Measurements from ENCODE around the gene PLEKHM2.

PLEKHM2 gene

DNA sequence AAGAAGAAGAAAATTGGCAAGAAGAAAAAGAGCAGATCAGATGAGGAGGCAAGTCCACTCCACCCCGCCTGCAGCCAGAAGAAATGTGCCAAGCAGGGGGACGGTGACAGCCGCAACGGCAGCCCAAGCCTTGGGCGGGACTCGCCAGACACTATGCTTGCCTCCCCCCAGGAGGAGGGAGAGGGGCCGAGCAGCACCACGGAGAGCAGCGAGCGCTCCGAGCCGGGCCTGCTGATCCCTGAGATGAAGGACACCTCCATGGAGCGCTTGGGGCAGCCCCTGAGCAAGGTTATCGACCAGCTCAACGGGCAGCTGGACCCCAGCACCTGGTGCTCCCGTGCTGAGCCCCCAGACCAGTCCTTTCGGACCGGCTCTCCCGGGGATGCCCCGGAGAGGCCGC lies 42.9 kb downstream of the PLEKHM2 start:
- no peak for DNase-seq

DNA sequence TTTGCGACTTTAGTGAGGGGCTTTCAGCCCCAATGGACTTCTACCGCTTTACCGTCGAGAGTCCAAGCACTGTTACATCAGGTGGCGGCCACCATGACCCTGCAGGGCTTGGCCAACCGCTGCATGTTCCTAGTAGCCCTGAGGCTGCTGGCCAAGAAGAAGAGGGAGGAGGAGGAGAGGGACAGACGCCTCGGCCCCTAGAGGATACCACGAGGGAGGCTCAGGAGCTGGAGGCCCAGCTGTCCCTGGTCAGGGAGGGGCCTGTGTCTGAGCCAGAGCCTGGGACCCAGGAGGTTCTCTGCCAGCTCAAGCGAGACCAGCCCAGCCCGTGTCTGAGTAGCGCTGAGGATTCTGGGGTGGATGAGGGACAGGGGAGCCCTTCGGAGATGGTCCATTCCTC lies 43.3 kb downstream of the PLEKHM2 start:
- DNase-seq: no peak

DNA sequence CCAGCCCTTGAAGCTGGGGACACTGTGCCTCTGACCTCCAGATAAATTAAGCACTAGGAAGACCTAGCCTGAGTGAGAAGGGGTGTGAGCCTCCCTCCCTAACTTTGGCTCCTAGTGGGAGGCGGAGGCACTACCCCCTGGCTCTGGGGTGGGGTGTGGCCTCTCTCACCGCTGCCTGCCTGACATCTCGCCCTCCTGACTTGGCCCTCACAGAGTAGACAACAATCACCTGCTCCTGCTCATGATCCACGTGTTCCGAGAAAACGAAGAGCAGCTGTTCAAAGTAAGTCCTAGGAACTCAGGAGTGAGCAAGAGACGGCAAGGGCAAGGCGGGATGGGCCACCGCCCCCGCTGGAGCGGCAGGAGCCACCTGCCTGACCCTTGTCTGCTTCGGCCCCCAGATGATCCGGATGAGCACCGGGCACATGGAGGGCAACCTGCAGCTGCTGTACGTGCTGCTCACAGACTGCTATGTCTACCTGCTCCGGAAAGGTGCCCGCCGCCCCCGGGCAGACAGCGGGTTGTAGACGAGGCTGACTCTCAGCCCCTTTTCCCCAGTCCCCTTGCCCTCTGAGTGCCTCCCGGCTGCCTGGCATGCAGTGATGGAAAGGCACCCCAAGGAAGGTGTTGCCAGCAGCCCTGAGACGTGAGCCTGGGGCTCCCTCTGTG lies 43.9 kb downstream of the PLEKHM2 start:
- no peak for DNase-seq

DNA sequence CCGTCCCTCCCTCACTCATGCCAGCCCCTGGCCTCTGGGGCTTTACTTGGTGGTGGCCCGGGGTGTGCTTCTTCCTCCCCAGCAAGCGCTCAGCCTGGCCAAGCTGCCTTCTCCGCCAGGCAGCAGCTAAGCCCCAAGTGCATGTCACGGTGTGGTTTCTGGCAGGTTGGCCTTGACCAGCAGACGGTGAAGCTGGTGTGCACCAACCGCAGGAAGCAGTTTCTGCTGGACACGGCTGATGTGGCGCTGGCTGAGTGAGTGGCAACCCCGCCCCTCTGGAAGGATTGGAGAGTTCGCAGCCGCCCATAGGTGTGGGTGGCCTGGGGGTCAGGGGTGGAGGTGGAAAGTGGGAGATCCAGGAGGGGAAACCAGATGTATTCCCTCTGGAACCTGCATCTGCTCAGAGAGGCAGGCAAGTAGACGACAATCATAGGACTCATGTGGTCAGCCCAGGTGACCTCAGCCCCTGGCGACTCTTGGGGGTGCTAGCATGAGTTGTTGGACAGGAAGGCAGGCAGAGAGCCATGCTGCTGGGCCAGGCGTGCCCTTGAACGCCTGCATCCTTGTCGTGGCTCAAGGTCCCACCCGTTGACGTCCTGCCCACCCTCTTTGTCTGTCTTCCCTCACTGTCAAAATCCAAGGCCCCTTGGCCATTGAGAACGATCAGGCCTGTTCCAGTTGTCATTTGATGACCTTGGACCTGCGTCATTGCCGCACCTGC lies 45.0 kb downstream of the PLEKHM2 start:
- DNase-seq: no peak

DNA sequence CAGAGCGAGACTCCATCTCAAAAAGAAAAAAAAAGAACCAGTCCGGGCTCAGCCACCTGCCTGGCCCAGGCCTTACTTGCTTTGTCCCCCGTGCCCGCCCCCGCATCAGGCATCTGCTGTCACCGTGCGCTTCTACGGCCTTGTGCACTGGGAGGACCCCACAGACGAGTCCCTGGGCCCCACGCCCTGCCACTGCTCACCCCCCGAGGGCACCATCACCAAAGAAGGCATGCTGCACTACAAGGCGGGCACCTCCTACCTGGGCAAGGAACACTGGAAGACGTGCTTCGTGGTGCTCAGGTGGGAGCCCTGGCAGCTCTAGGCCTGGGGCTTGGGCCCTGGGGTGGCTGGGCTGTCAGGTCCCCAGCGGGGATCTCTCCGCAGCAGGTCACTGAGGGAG lies 46.3 kb downstream of the PLEKHM2 start:
- no peak for DNase-seq

DNA sequence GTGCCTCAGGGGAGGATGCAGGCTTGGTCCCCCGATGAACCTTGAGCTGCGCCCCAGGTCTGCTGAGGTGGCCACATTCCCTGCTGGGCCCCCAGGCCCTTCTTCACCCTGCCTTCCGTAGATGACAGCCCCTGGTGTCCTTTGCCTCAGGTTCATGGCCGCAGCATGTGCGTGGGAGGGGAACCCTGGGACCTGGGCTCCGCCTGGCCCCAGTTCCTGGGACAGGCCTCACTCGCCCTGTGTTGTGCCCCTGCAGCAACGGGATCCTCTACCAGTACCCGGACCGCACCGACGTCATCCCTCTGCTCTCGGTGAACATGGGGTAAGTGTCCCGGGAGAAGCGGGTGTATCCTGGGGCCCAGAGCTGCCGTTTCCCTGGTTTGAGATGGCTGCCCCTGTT lies 46.8 kb downstream of the PLEKHM2 start:
- no peak for DNase-seq

DNA sequence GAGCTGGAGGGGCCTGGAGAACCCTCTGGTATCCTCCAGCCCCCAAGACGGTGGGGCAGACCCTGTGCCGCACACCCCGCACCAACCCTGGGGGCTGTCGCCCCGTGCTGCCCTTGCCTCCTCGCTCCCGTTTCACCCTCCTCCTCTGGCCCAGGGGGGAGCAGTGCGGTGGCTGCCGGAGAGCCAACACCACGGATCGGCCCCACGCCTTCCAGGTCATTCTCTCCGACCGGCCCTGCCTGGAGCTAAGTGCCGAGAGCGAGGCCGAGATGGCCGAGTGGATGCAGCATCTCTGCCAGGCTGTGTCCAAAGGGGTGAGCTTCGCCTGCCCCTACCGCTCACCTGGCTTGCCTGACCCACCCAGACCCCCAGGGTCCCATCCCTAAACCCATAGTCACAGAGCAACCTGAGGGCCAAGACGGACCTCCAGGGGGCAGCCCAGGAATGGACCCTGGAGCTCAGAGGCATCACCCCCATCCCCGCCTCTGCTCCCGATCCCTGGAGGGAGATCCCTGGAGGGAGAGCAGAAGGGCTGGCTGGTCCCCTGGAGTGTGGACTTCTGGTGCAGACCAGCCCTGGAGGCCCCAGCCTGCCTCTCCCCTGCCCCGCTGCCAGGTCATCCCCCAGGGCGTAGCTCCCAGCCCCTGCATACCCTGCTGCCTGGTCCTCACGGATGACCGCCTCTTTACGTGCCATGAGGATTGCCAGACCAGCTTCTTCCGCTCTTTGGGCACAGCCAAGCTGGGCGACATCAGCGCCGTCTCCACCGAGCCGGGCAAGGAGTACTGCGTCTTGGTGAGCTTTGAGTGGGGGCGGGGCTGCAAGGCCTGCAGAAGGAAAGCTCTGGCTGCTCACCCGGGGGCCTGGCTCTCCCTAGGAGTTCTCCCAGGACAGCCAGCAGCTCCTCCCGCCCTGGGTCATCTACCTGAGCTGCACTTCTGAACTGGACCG lies 47.9 kb downstream of the PLEKHM2 start:
- no peak for DNase-seq

DNA sequence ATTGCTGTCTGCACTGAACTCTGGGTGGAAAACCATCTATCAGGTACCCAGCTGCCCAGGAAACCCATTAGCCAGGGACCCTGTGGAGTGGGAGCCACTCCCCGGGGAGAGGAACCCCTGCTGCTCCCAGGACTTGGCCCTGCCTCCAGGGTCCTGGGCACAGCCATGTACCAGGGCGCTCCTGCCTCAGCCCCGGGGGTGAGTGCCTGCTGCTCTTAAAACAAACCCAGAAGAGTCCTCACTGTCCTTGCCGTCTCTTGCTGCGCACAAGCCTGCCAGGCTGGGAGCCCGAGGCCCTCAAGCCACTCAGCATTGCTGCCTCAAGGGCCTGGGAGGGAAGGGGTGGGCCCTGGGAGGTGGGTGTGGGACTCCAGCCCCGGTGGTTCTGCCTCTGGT lies 48.6 kb downstream of the PLEKHM2 start:
- DNase-seq: no peak

DNA sequence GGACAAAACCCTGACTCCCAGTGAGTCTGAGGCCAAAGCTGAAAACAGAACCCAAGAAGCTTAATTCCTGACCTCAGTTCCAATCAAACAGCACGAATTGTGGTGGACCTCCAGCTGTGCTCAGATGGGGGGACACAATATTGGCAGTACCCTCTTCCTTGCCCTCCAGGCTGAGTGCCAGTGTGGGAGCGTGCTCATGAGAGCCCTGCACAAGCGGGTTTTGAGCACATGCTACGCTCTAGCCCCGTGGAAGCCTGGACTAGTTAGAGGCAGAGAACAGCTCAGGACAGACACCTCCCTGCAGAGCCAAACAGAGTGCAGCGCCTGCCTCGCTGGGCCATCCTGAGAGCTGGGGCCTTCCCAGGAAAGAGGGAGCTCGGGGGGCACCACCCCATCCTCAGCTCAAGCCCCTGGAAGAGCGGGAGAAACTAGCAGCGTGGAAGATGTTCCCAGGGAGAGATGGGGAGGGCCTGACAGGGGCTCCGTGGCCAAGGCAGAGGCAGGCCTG lies 49.2 kb downstream of the PLEKHM2 start:
- DNase-seq: no peak

DNA sequence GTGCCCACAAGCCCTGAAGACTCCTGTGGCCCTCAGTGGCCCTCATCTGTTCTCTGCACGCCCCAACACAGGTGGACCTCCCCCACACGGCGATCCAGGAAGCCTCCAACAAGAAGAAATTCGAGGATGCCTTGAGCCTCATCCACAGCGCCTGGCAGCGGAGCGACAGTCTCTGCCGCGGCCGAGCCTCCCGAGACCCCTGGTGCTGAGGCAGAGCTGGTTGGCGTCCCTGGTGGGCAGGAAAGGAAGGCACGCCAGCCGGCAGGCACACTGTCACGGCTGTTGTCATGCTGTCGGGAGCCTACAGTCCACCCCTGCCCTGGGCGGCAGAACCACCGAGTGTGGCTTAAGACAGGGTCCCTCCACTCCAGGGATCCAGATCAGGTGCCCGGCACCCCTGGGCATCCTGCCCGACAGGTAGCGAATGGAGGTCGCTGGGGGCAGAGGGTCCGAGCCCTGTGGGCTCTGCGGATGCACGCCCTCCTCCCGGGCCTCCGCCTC lies 49.7 kb downstream of the PLEKHM2 start:
- DNase-seq: no peak

DNA sequence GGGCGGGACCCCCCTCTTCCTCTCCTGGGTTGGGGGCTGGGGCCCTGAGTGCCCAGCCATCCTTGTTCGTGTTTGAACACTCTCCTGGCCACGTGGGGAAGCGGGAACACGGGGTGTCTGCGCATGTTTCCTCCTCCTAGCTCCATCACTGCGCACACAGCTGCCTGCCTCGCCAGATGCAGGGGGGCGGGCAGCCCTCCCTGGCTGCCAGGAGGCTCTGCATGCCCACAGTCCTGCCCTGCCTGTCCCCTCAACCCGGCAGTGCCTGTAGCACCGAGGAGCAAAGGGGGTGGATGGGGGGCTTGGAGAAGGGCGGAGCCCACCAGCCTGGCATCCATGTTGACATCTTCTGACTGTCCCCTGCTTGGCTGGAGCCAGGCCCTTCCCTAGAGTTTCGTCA lies 50.2 kb downstream of the PLEKHM2 start:
- no peak for DNase-seq

DNA sequence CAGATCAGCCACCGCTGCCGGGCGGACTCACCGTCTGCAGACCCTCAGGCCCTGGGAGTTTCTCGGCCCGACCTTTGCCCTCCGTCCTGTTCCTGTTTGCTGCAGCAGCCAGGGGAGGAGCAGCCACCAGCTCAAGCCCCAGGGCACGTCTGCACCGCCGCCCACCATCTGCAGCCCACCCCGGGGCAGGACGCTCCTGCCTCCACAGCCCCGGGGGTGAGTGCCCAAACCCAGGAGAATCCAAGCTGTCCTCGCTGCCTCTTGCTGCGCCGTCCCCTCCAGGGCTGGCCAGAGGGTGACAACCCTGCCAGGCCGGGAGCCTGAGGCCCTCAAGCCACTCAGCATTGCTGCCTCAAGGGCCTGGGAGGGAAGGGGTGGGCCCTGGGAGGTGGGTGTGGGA lies 50.8 kb downstream of the PLEKHM2 start:
- DNase-seq: no peak

DNA sequence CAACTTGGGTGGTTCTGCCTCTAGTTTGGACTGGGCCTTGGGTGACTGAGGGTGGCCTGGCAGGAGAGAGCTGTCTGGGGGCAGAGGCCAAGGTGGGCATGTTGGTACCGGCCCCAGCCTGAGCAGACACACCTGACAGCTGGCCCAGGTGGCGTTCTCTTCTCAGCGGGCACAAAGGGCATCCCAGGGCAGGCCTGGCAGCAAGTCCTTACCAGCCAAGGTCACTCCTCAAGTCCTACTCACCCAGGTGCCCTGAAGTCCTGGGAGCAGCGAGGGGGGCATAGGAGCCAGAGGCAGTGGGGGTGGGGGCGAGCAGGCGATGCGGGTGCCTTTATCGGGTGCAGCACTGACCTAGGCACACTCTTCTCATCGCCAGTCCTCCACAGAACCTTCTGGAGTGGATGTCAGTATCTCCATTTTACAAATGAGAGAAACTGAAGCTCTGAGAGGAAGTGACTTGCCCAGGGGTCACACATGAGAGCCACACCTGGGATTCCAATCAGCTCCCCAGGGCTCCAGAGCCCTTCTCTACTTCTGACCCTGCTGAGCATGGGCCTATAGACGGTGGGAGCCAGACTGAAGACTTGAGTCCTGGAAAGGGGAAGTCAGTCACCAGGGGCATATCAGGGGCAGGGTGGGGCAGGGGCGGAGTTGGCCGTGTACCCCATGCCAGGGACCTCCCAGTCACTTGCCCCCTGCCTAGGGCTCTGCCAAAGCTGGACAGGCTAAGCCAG lies 51.4 kb downstream of the PLEKHM2 start:
- no peak for DNase-seq

DNA sequence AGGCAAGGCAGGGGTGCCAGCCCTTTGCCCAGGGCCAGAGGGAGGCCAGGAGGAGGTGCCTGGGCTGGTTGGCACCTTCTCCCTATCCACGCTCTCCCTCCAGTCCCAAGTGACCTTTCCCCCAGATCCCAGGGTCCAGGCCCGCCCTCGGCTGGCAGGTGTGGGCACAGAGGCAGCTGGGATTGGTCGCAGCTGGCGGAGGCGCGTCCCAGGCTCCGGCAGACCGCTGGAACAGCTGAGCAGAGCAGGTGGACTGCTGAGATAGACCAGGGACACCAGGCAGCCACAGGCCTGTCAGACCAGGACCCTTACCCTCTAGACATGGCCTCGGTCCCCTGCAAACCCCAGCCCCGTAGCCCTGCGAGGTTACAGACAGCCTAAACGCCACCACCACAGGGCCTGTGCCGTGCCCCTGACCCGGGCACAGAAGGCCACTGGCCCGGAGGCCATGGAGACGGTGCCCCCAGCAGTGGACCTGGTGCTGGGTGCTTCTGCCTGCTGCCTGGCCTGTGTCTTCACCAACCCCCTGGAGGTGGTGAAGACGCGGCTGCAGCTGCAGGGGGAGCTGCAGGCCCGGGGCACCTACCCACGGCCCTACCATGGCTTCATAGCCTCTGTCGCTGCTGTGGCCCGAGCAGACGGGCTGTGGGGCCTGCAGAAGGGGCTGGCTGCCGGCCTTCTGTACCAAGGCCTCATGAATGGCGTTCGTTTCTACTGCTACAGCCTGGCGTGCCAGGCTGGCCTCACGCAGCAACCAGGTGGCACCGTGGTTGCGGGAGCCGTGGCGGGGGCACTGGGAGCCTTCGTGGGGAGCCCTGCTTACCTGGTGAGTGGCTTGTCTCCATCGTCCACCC lies 52.1 kb downstream of the PLEKHM2 start, which contains the start of gene SLC25A34:
SLC25A34 (plus strand) TSS at position 221 of the 854 bp plus-strand sequence; CDS start at position 449, 228 bp downstream.
- peak in 1 of 2 experiments; percentile 37 for DNase-seq

DNA sequence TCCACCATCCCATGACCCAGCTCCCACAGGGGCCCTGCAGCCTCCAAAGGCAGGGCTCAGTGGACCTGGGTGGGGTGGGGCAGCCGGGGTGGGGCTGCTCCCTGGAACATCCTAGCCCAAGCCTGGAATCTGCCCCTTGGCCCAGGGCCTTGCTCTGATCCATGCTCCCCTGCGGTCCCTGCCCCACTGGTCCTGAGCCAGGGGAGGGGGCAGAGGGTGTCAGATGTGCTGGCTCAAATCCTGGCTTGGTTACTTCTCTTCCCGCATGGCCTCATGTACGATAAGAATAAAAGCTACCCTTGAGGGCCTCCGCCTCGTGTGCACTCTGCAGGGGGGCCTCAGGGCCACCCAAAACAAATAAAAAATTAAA lies 52.8 kb downstream of the PLEKHM2 start:
- DNase-seq: no peak

DNA sequence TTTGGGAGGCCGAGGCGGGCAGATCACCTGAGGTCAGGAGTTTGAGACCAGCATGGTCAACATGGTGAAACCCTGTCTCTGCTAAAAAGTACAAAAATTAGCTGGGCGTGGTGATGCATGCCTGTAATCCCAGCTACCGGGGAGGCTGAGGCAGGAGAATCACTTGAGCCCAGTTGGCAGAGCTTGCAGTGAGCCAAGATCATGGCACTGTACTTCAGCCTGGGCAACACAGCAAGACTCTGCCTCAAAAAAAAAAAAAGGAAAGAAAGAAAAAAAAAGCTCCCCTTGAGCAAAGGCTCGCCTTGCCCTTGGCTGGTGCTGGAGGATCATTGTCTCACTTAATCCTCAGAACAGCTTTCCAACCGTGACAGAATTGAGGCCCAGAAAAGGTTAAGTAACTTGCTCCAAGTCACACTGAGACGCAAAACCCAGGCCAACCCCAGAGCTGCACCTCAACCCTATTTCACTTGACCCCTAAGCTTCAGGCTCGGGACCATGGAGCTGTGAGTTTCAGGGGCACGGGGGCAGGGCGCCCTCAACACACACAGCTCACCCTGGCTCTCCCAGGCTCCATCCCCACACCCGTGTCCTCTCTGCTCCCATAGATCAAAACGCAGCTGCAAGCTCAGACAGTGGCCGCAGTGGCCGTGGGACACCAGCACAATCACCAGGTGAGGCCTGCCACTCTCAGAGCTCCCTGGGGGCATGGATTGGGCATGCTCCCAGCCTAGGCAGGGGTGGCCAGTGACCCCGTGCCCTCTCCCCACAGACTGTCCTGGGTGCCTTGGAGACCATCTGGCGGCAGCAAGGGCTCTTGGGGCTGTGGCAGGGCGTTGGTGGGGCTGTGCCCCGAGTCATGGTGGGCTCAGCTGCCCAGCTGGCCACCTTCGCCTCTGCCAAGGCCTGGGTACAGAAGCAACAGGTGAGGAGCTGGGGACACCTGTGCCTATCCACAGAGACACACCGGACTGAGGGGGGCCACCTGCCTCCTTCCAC lies 53.5 kb downstream of the PLEKHM2 start:
- DNase-seq: no peak

DNA sequence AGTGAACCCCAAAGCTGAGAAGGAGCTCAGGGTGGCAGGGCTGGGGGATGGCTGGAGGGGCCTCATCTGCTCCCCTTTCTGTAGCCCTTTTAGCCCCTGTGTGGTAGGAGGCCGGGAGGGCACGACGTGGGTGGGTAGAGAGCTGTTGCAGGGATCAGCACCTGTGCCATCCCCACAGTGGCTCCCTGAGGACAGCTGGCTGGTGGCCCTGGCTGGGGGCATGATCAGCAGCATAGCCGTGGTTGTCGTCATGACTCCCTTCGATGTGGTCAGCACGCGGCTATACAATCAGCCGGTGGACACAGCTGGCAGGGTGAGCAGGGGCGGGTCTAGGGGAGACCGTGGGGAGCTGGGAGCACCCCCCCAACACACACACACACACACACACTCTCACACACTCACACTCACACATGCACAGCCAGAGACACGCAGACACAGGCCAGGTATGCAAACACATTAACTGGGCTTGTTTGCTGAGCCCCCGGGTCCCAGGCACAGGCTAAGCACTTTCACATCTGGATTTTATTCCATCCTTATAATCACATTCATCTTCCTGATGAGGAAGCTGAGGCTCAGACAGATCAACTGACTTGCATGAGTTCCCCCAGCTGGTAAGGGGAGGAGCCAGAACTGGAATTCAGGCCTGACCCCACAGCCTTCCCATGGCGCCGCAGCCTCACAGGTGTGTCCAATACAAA lies 54.4 kb downstream of the PLEKHM2 start:
- DNase-seq: no peak

DNA sequence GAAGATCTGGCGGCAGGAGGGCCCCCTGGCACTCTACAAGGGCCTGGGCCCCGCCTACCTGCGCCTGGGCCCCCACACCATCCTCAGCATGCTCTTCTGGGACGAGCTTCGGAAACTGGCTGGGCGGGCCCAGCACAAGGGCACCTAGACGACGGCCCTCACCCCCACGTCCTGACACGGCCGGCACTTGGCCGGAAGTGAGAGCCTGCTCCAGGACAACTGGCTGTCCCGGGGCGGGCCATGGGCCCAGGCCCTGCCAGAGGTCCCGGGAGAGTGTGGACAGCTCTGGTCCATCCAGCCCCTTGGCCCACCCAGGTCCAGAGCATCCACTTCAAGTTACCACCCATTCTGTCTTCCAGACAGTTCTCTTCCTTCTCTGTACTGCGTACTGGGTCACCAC lies 55.1 kb downstream of the PLEKHM2 start:
- DNase-seq: no peak

DNA sequence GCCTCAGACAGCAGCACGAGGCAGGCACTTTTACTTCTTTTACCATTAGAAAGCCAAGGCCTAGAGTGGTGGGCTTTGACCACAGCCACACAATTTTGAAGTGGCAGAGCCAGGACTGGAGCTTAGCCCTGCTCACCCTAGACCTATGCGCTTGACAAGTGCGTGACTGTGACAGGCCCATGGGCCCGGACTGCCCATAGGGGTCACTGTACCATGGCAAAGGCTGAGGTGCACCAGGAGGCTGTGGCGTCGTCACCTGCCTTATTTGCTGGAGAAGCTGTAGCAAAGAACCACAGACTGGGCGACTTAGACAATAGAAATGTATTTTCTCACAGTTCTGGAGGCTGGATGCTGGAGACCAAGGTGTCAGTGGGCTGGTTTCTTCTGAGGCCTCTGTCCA lies 55.6 kb downstream of the PLEKHM2 start:
- DNase-seq: no peak
